ENCODE measurements around the gene HSDL1.

HSDL1 gene

GRCh38 chr16:84074721-84075120, 70.3 kb downstream of the HSDL1 start:
- in situ Hi-C loops (cut with HindIII; ENCODE audit: low pct_unique_long_range_greater_than_20kb, low sequenced_read_pairs), result no loop called here
- no peak for TF ChIP-seq JUND (IDR thresholded peaks at IDR 0.05; ENCODE audit: low read depth)
- DNase-seq (ENCODE audit: low read depth in 1 of 2, low spot score in 1 of 2), result no peak

Measured in T47D (cell line).